ENCODE data around the gene NCAN. TPM values are rescaled to one million over a fixed set of nuclear protein-coding genes. Genes with fewer than 3 reads are reported as not detected.

NCAN gene
- total RNA-seq, 1 experiment from 2014 or later = not detected

- ChIA-PET CTCF (interaction anchor here (0.7 kb wide), 1 partner anchor 188 kb away, joined by 3 read pairs; no protein-coding TSS in a partner anchor), POLR2A (interaction anchor here (0.6 kb wide), 1 partner anchor 1726 kb away, joined by 3 read pairs; no protein-coding TSS in a partner anchor)
- no peaks in the 10 kb centered on the region for H3K9me3 Mint-ChIP-seq (ENCODE audit: unreplicated experiment)
- DNase-seq (ENCODE audit: unreplicated experiment) = no peak
- TF ChIP-seq, protein P1, sequence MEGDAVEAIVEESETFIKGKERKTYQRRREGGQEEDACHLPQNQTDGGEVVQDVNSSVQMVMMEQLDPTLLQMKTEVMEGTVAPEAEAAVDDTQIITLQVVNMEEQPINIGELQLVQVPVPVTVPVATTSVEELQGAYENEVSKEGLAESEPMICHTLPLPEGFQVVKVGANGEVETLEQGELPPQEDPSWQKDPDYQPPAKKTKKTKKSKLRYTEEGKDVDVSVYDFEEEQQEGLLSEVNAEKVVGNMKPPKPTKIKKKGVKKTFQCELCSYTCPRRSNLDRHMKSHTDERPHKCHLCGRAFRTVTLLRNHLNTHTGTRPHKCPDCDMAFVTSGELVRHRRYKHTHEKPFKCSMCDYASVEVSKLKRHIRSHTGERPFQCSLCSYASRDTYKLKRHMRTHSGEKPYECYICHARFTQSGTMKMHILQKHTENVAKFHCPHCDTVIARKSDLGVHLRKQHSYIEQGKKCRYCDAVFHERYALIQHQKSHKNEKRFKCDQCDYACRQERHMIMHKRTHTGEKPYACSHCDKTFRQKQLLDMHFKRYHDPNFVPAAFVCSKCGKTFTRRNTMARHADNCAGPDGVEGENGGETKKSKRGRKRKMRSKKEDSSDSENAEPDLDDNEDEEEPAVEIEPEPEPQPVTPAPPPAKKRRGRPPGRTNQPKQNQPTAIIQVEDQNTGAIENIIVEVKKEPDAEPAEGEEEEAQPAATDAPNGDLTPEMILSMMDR (IDR thresholded peaks at IDR 0.05; ENCODE audit: unreplicated experiment) = no peak
- intact Hi-C loops (cut with micrococcal nuclease) = no loop called here
- H3K36me3 Mint-ChIP-seq (ENCODE audit: insufficient read depth, unreplicated experiment) = no peaks in the 10 kb centered on the region
- H3K27ac Mint-ChIP-seq (ENCODE audit: low read depth, unreplicated experiment) = peak overlapping the region; percentile 80
- BruUV-seq (replicated peaks) = no TSS peak
- H3K27me3 Mint-ChIP-seq (ENCODE audit: insufficient read depth, unreplicated experiment) = peaks cover 47% of the 10 kb centered on the region
- H3K4me3 Mint-ChIP-seq (ENCODE audit: unreplicated experiment) = no peak overlapping the region
- no peaks in the 10 kb centered on the region for H3K4me1 Mint-ChIP-seq (ENCODE audit: insufficient read depth, unreplicated experiment)
These were observed 44.6 kb downstream of the NCAN start for GRCh38 chr19:19256072-19256969.

DNA sequence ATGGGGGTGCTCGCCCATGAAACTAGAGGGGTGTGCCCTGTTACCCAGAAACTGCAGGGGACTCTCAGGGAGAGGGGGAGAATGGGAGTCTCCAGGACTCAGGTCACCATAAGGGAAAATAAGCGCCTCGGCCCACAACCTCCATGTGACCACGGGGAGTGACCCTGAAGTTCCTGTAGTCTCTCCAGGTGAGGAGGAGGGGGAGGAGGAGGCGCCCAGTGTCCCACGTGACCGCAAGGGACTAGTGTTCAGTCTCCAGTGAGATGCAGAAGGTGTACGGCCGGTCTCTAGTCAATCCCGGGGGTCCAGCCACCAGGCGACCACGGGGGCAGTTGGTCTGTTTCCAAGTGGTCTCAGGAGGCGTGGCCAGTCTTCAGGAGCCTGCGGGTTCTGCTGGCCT is 45.4 kb downstream of the NCAN start:
- Mint-ChIP-seq H3K9me3 (ENCODE audit: unreplicated experiment) (no peaks in the 10 kb centered on the region), H3K4me1 (ENCODE audit: insufficient read depth, unreplicated experiment) (peaks cover 5% of the 10 kb centered on the region), H3K27me3 (ENCODE audit: insufficient read depth, unreplicated experiment) (peaks cover 47% of the 10 kb centered on the region), H3K36me3 (ENCODE audit: insufficient read depth, unreplicated experiment) (no peaks in the 10 kb centered on the region), H3K4me3 (ENCODE audit: unreplicated experiment) (no peak overlapping the region), H3K27ac (ENCODE audit: low read depth, unreplicated experiment) (no peak overlapping the region)
- no TSS peak for BruUV-seq (replicated peaks)
- ChIA-PET CTCF (no interaction called here), POLR2A (no interaction called here)
- TF ChIP-seq, protein P1 (IDR thresholded peaks at IDR 0.05; ENCODE audit: unreplicated experiment) = no peak
- DNase-seq (ENCODE audit: unreplicated experiment) = no peak
- intact Hi-C loops (cut with micrococcal nuclease) = no loop called here

DNA sequence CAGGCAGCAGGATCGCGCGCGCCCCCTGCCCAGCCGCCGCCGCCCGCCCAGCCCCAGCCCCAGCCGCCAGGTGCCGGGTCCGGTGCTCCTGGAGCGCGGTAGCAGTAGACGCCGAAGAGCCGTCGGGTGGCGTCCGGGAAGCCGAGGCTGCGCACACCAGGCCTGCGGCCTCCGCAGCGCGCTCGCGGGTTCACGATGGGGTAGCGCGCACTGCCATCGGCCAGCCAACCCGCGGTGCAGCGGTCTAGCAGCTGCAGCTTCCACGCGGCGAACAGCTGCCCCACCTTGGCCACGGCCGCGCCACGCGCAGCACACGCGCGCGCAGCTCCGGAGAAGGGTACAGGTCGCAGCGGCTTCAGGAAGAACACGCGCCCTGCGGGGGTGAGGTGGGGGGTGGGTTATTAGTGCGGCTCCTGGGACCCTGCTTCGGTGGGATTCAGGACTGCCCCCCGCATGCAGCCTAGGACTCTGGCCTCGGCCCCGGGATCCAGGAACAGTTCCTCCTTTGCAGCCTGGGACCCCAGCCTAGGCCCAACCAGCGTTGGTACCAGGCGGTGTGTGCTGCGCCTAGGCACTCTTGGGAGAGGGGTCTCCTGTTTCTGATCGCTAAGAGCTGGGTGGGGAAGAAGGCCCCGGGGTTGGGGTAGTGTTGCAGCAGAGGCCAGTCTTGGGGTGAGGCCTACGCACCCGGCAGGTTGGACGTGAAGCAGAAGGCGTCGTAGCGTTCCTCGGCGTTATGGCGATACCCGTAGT is 46.3 kb downstream of the NCAN start:
- no peak for DNase-seq (ENCODE audit: unreplicated experiment)
- H3K27me3 Mint-ChIP-seq (ENCODE audit: insufficient read depth, unreplicated experiment) = peaks cover 48% of the 10 kb centered on the region
- peaks cover 5% of the 10 kb centered on the region for H3K4me1 Mint-ChIP-seq (ENCODE audit: insufficient read depth, unreplicated experiment)
- no peak overlapping the region for H3K27ac Mint-ChIP-seq (ENCODE audit: low read depth, unreplicated experiment)
- intact Hi-C loops (cut with micrococcal nuclease) = no loop called here
- no peaks in the 10 kb centered on the region for H3K36me3 Mint-ChIP-seq (ENCODE audit: insufficient read depth, unreplicated experiment)
- CTCF ChIA-PET = interaction anchor here (1.5 kb wide), 1 partner anchor 84 kb away, joined by 3 read pairs; no protein-coding TSS in a partner anchor
- TF ChIP-seq, protein P1 (IDR thresholded peaks at IDR 0.05; ENCODE audit: unreplicated experiment) = no peak
- POLR2A ChIA-PET = no interaction called here
- no peaks in the 10 kb centered on the region for H3K9me3 Mint-ChIP-seq (ENCODE audit: unreplicated experiment)
- no peak overlapping the region for H3K4me3 Mint-ChIP-seq (ENCODE audit: unreplicated experiment)
- no TSS peak for BruUV-seq (replicated peaks)

All from MCF 10A (cell line).